Erythroblast (primary cell): ENCODE measurements around the gene MYO1C.
"Not testable (repeated sequence)": the region's sequence is repeated elsewhere in the genome, so short reads cannot be mapped to it uniquely, and the experiment has no call there.

ENCODE experiments used
- DNase-seq, 2 experiments: peaks; one replicate each; lab custom pipeline; 2025; lab: John Stamatoyannopoulos, UW
- GATA1 ChIP-seq: IDR thresholded peaks from 2 replicates; pipeline ENCODE4 v1.6.1; 2011; ENCODE audit warnings: low read depth, mild to moderate bottlenecking, control low read depth, low read length, moderate library complexity
- POLR2A ChIP-seq: IDR thresholded peaks from 2 replicates; pipeline ENCODE4 v1.6.1; 2011; ENCODE audit warnings: mild to moderate bottlenecking, low read length

Gene MYO1C, protein sequence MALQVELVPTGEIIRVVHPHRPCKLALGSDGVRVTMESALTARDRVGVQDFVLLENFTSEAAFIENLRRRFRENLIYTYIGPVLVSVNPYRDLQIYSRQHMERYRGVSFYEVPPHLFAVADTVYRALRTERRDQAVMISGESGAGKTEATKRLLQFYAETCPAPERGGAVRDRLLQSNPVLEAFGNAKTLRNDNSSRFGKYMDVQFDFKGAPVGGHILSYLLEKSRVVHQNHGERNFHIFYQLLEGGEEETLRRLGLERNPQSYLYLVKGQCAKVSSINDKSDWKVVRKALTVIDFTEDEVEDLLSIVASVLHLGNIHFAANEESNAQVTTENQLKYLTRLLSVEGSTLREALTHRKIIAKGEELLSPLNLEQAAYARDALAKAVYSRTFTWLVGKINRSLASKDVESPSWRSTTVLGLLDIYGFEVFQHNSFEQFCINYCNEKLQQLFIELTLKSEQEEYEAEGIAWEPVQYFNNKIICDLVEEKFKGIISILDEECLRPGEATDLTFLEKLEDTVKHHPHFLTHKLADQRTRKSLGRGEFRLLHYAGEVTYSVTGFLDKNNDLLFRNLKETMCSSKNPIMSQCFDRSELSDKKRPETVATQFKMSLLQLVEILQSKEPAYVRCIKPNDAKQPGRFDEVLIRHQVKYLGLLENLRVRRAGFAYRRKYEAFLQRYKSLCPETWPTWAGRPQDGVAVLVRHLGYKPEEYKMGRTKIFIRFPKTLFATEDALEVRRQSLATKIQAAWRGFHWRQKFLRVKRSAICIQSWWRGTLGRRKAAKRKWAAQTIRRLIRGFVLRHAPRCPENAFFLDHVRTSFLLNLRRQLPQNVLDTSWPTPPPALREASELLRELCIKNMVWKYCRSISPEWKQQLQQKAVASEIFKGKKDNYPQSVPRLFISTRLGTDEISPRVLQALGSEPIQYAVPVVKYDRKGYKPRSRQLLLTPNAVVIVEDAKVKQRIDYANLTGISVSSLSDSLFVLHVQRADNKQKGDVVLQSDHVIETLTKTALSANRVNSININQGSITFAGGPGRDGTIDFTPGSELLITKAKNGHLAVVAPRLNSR

DNA sequence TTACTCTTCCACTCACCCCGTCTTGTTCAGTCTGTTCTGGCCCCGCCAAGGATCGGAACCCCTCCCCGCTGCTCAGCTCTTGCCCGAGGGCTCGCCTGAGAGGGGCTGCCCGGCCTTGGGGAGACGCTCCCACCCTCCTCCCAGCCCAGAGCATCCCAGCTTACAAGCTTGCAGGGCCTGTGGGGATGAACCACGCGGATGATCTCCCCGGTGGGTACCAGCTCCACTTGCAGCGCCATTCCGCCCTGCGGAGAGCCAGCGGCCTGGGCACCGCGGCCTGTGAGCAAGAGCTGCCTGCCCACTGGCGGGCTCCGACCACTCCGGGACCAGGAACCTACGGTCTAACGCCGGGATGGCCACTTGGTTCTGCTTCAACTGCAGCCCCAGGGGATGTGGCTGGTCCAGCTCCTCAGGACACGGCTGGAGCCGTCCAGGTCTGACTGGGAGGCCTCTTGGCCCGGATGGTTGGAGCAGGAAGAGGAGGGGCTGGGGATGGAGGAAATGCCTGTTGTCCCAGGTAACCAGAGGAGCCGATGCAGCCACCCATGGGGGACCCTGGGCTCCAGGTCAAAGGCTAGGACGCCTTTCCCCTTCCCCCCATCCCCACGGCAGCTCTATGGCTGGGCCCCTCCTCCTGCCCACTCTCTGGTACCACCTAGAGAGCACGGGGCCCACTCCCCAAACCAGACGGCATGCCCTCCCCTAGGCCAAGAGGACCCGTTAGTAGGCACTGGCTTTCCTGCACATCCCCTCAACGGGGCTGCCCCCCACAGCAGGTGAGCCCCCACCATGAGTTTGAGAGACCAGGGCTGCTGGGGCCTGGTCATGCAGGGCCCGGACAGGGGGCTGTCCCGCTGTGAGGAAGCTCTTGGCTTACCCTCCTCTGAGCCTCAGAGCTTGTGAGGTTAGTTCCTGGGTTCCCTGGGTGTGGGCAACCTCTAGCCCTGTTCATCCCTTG lies at the start of gene MYO1C:
MYO1C (minus strand) TSS at position 438 of the 958 bp plus-strand sequence; CDS start at position 239, 199 bp downstream.
- no peak for DNase-seq
- TF ChIP-seq GATA1 (no peak), POLR2A (no peak)

DNA sequence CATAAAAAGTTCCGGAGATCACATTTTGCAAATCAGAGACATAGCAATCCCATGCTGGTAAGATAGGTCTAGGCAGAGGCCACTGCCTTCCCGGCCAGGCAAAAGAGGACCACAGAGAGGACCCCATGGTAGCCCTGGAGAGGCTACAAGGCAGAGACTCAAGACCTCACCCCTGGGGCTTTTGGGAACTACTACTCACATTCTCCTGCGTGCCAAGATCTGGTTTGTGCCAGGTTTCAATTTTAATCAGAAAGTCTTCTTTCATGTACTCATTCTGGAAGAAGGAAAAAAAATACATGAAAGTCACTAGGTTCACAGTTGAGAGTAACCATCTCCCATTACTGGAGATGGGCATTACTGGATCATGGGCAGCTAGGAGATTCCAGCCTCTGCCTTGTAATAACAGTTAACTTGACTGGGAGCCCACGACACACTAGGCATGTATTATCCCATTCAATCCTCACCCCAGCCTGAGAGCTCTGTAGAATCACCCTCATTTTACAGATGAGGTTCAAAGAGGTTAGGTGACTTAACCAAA lies 49.0 kb upstream of the MYO1C start:
- TF ChIP-seq GATA1 (no peak), POLR2A (no peak)
- DNase-seq: no peak

DNA sequence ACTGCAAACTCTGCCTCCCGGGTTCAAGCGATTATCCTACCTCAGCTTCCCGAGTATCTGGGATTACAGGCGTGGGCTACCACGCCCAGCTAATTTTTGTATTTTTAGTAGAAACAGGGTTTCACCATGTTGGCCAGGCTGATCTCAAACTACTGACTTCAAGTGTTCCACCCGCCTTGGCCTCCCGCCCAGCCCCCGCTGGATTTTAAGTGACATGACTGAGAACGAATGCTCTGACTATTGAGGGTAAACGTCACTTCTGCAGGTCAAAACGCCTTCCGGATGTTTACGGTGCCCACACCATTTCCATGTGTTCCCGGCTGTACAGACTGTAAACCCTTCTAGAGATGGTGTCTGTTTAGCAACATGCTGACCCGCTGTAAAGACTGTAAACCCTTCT lies 47.3 kb upstream of the MYO1C start:
- DNase-seq: no peak
- TF ChIP-seq GATA1 (no peak), POLR2A (no peak)

DNA sequence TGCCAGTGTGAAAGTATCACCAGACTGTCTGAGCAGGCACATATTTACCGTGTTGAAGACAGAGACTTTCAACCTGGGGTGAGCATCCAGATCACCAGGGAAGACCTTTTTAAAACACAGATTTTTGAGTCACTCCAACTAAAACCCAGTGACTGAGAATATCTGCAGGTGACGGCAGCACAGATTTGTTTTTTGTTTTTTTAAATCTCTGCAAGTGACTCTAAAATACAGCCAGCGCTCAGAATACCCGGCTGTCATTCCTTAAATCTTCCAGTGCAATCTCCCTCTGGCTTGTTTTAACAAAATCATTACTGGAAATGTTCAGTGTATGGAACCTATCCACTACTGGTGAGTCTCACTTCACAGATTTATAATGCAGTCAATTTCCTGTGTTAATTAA lies 43.3 kb upstream of the MYO1C start:
- TF ChIP-seq POLR2A (no peak), GATA1 (no peak)
- no peak for DNase-seq

DNA sequence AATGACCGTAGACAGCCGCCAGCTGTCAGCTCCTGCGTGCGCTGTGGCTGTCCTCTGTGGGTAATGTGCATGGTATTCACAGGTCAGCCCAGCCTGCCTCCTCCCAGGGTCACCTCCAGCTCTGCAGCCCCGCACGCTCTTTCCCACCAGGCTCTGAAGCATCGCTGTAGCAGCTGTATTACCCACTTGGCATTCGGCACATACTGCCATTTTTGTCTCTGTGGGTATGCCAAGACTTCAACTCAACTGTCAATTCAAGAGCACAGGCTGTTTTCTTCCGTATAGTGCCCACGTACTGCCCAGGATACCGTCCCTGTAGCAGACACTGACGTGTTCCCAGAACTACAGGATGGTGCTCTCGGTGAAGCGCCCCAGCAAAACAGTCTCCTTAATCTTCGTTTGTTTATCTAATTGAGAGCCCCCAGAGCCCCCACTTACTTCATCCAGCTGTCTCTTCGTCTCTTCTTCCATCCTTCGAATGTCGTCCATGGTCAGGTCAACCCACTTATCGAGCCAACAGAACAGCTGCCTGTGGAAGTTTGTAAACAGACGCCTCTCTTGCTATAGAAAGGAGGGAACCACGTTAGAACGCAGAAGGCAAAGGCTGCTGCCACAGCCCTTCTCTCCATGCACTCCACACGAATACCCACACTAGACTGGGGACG lies 41.3 kb upstream of the MYO1C start:
- TF ChIP-seq POLR2A (no peak), GATA1 (no peak)
- no peak for DNase-seq

DNA sequence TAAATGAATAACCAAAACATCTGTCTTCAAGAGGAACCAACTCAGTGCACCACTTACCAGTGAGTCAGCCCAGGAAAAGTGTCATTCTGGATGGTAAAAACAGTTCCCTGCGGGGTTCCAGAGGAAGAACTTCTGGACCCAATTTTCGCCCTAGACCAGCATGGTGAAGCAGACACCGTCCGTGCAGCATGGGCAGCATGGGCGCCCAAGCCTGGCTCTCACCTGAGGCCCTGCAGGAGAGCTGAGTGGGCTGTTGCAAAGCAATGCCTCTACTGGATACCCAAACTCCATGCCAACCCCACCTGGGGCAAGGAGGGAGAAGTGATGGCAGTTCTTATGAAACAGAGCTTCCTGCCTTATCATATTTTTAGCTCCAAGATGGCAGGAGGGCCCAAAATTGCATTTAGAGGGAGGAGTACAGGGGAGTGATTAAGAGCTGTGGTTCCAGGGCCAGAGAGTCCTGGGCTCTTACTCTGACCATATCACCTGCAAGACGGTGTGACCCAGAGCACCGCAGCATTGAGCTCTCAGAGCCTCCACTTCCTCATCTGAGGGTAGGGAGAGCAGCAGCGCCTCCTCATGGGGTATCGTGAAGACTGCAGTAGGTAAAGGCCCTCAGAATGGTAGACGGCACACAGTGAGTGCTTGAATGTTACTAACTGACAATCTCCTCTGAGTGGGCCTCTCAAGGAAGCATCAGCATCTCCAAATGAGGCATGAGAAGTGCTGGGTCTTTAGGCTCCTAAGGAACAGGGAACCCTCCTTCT lies 40.5 kb upstream of the MYO1C start:
- peak; percentile 61 to 69 for DNase-seq
- TF ChIP-seq POLR2A (no peak), GATA1 (no peak)

DNA sequence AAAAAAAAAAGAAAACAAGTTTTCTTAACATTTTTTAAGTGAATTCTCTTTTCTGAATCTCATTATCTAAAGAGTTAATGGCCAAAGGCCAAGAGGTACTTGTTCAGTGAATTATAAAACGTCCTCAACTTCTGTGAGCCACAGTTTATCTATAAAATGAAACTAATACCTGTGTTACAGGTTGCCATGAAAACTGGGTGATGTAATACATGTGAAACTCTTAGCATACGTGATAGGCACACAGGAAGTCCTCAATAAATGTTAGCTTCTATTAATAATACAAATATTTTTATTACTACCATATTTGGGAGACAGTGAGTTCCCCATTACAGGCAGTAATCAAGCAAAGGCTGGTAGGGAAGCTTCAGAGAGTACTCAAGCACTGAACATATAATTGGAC lies 37.4 kb upstream of the MYO1C start:
- TF ChIP-seq GATA1: no peak
- no peak for TF ChIP-seq POLR2A
- DNase-seq: peak in 1 of 2 experiments; percentile 60

DNA sequence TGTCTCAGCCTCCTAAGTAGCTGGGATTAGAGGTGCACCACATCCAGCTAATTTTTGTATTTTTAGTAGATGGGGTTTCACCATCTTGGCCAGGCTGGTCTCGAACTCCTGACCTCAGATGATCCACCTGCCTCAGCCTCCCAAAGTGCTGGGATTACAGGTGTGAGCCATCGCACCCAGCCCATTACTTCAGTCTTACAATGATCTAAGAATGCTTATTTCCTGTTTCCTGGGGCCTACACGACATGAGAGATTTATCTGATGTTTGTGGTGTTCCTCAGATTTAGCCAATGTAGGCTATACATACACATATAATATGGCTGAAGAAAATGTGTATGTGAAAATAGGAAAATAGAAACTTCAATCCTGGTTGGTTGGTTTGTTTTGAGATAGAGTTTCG lies 34.4 kb upstream of the MYO1C start:
- DNase-seq: not testable (repeated sequence)

DNA sequence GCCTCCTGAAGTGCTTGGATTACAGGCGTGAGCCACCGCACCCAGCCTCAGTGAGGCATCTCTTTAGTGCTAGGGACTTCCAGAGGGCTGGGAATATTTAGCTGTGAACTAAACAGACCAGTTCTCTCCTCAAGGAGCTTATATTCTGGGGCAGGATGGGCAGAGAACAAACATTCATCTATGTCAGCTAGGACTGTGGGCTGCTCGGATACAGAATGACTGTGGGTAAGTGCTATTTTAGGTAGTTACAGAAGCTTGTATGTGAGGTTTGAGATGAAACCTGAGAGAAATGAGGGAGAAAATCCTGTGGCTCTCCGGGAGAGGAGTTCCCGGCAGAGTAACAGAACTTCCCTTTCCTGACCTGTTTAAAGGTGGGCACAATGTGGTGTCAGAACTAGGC lies 30.1 kb upstream of the MYO1C start:
- DNase-seq: no peak
- TF ChIP-seq POLR2A (no peak), GATA1 (no peak)

DNA sequence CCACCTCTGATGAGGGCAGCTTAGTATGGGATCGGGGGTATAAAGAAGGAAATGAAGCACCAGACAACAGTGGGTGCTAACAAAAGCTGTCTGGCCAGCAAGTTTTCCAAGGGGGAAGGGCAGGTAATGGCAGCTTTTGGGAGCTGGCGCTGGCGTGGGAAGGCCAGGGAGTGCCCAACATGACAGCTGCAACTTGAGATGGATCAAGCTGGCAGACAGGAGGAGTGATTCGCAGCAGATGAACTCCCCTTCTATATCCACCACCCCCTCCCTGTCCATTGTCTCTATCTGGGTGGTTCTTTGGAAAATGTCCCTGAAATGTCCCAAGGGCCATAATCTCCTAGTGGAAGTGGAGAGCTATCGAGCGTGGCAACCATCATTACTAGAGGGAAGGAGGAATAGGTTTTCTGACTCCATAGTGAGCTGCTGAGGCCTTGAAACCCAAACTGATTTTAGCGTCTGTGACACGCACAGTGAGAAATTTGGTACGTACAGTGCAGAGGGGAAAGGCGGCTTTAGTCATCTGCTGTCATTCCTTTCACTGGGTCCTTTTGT lies 28.7 kb upstream of the MYO1C start:
- no peak for TF ChIP-seq POLR2A
- TF ChIP-seq GATA1: no peak
- DNase-seq: no peak

DNA sequence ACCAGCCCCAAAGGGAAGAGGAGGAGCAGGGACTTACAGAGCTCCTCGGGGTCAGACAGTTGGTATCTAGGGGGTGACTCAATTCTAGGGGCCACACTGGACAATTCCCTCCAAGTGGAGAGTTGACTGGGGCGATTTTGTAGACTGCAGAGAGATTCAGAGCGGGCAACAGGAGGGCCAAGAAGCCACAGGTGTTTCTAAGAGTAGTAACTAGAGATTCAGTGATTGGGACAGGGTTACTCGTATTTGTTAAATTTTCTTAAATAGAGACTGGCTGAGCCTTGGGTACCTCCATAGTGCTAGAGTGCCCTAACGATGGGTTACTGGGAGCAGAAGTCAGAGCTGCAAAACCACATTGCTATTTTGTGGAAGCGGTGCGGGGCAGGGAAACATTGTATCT lies 27.2 kb upstream of the MYO1C start:
- TF ChIP-seq GATA1 (no peak), POLR2A (no peak)
- no peak for DNase-seq
